ENCODE results near the gene MAPKAP1. TPM values are rescaled to one million over a fixed set of nuclear protein-coding genes. Genes with fewer than 3 reads are reported as not detected.

MAPKAP1 gene
- total RNA-seq, 2 donors from 2014 or later = 42.2 to 66.5 TPM

GRCh38 chr9:125462861-125463291, 244.1 kb downstream of the MAPKAP1 start:
- ATAC-seq (replicated peaks) = no peak
- H3K9me3 Mint-ChIP-seq = no peaks in the 10 kb centered on the region
- no peak overlapping the region for H3K4me3 Mint-ChIP-seq
- H3K27ac Mint-ChIP-seq = no peak overlapping the region
- H3K36me3 Mint-ChIP-seq (ENCODE audit: low read depth) = peaks cover 28% of the 10 kb centered on the region
- no peaks in the 10 kb centered on the region for H3K27me3 Mint-ChIP-seq
- H3K4me1 Mint-ChIP-seq = no peaks in the 10 kb centered on the region

DNA sequence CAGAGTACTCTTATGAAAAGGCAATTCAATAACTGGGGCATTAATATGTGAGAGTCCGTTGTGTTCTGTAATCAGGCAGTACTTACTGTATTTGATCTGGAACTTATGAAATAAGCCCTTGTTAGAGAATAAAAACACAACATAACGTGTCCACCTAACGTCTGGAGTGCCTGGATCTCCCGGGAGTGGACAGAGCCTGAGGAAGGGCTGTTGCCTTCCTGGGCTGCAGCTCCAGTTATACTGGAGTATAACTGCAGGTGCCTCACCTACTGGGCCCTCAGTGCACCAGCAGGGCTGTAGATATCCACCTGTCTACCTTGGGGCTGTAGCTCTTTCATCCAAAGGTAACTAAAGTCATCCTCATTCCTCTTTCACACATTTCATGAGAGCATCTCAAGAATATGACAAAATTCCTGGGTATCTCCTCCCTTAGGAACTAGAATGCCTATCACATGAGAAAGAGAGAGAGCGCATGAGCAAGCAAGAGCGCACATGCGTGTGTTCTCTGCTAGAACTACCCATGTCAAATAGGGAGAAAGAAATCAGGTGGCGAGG, 245.3 kb downstream of the MAPKAP1 start:
- no peak overlapping the region for H3K4me3 Mint-ChIP-seq

DNA sequence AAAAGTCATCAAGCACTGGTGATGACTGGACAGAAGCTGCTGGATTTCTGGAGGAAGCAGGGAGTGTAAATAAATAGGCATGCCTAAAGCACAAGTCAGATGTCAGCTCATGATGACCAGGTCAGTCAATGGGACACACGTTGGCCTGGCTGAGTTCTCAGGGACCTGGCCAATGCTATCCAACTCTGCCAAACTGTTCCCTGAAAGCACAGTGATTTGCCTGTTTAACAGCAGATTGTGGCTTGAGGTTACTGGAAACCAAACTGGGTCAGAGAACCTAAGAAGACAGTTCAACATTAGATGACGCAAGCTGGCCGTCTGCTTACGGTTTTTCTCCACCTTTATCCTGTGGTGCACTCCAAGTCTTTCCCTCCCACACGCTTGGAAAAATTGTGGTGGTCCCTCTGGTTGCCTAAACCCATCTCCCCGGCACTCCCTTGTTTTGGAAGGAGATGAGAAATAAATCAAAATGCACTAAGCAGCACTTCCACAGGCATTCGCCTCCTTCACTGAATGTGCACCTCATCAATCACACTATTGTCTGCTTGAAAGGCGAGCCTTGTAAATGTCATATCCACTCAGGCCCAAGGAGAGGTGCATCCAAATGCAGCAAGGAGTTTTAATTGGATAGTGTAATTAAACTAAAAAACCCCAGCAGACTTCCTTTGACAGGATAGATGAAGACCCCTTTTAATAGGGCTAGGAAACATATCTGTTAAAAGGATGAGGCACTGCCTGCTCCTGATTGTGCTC, 245.9 kb downstream of the MAPKAP1 start:
- H3K27me3 Mint-ChIP-seq = no peaks in the 10 kb centered on the region
- H3K9me3 Mint-ChIP-seq = no peaks in the 10 kb centered on the region
- H3K27ac Mint-ChIP-seq = no peak overlapping the region
- ATAC-seq (replicated peaks) = no peak
- no peaks in the 10 kb centered on the region for H3K4me1 Mint-ChIP-seq
- H3K36me3 Mint-ChIP-seq (ENCODE audit: low read depth) = peaks cover 40% of the 10 kb centered on the region
- H3K4me3 Mint-ChIP-seq = no peak overlapping the region

More for the DNA sequence above, 245.3 kb downstream of the MAPKAP1 start:
- ATAC-seq (replicated peaks) = no peak
- Mint-ChIP-seq H3K27ac (no peak overlapping the region), H3K36me3 (ENCODE audit: low read depth) (peaks cover 40% of the 10 kb centered on the region), H3K27me3 (no peaks in the 10 kb centered on the region), H3K4me1 (no peaks in the 10 kb centered on the region), H3K9me3 (no peaks in the 10 kb centered on the region)

DNA sequence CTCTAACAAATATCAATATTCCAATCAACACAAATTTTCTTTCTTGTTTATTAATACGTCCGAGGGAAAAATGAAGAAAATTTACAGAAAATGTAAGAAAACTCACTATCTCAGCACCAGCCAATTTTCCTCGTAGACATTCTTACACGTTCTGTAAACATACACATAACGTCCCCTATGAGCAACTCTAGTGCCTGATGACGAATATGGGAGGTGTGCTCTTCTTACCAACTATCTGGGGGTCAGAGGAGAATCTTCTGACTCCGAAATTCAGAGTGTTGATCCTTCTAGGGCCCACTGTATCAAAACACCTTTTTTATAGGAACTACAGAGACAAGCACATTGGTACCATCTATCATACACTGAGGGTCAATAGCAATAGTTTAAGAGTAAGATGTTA, 246.7 kb downstream of the MAPKAP1 start:
- Mint-ChIP-seq H3K27ac (no peak overlapping the region), H3K4me1 (no peaks in the 10 kb centered on the region), H3K27me3 (no peaks in the 10 kb centered on the region), H3K4me3 (no peak overlapping the region), H3K9me3 (no peaks in the 10 kb centered on the region), H3K36me3 (ENCODE audit: low read depth) (peaks cover 40% of the 10 kb centered on the region)
- ATAC-seq (replicated peaks) = no peak

DNA sequence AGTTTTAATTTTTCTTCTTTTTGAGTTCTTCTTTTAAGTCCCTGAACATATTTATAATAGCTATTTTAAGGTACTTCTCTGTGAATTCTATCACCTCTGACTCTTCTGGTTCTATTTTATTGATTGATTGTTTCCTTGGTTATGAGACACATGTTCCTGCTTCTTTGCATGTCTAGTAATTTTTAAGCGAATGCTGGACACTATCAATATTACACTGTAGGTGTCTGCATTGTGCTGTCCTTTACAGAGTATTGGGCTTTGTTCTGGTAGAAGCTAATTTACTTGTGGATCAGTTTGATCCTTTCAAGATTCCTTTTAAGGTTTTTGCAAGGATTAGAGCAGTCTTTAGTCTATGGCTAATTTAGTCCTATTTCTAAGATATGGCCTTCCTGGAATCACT, 249.7 kb downstream of the MAPKAP1 start:
- Mint-ChIP-seq H3K9me3 (no peaks in the 10 kb centered on the region), H3K36me3 (ENCODE audit: low read depth) (peaks cover 40% of the 10 kb centered on the region), H3K4me1 (no peaks in the 10 kb centered on the region), H3K27me3 (no peaks in the 10 kb centered on the region), H3K27ac (no peak overlapping the region), H3K4me3 (no peak overlapping the region)
- no peak for ATAC-seq (replicated peaks)

GRCh38 chr9:125455876-125456275, 251.1 kb downstream of the MAPKAP1 start:
- Mint-ChIP-seq H3K27ac (no peak overlapping the region), H3K36me3 (ENCODE audit: low read depth) (peaks cover 39% of the 10 kb centered on the region), H3K4me3 (no peak overlapping the region), H3K27me3 (no peaks in the 10 kb centered on the region), H3K4me1 (no peaks in the 10 kb centered on the region), H3K9me3 (no peaks in the 10 kb centered on the region)
- ATAC-seq (replicated peaks) = no peak

DNA sequence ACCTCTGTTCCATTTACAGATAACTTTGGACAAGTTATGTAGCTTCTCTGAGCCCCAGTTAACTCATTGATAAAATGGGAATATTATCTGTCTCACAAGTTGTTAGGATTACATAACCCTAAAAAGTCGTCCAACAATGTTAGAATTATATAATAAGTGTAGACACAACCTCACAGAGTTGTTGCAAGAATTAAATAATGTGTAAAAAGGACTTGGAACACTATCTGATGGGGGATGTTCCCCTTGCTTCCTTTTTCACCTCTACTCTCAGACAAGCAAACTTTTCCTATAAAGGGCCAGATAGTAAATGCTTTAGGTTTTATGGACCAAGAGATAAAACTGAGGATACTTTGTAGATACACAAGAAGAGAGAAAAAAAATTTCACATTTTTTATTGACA, 251.9 kb downstream of the MAPKAP1 start:
- H3K27me3 Mint-ChIP-seq = no peaks in the 10 kb centered on the region
- no peaks in the 10 kb centered on the region for H3K4me1 Mint-ChIP-seq
- ATAC-seq (replicated peaks) = no peak

GRCh38 chr9:125447202-125447802, 259.7 kb downstream of the MAPKAP1 start:
- Mint-ChIP-seq H3K27me3 (no peaks in the 10 kb centered on the region), H3K9me3 (no peaks in the 10 kb centered on the region), H3K36me3 (ENCODE audit: low read depth) (peaks cover 29% of the 10 kb centered on the region), H3K4me3 (no peak overlapping the region), H3K4me1 (no peaks in the 10 kb centered on the region), H3K27ac (peak overlapping the region; percentile 6)
- no peak for ATAC-seq (replicated peaks)

More for the DNA sequence above, 251.9 kb downstream of the MAPKAP1 start:
- H3K4me3 Mint-ChIP-seq = no peak overlapping the region
- H3K36me3 Mint-ChIP-seq (ENCODE audit: low read depth) = peaks cover 32% of the 10 kb centered on the region
- H3K9me3 Mint-ChIP-seq = no peaks in the 10 kb centered on the region
- no peak overlapping the region for H3K27ac Mint-ChIP-seq

GRCh38 chr9:125446561-125447094, 260.4 kb downstream of the MAPKAP1 start:
- Mint-ChIP-seq H3K9me3 (no peaks in the 10 kb centered on the region), H3K36me3 (ENCODE audit: low read depth) (peaks cover 34% of the 10 kb centered on the region), H3K4me1 (no peaks in the 10 kb centered on the region), H3K27ac (peak overlapping the region; percentile 6), H3K4me3 (no peak overlapping the region), H3K27me3 (no peaks in the 10 kb centered on the region)
- ATAC-seq (replicated peaks) = no peak

DNA sequence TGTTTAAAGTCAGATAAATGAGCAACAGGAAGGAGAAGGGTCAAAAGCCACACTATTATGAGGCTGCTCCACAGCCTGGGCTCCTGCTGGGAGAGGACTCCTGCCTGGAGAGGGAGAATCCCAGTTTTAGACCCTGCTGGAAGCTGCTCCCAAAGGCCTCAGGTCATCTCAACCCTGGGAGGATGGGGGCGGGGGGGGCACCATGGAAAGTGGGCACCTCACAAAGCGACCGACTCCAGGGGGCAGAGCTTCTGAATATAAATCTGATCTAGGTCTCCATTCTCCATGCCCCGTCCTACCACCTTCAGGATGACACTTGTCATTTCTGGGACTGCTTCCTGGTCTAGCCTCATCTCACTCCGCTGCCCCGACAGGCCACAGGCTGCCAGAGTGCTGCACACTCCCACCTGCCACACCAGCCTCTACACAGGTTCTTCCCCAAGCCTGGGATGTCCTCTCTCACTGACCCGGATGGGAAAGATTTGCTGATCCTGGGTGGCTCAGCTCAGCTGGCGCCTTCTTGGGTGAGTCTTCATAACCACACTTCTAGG, 262.0 kb downstream of the MAPKAP1 start:
- ATAC-seq (replicated peaks) = no peak
- Mint-ChIP-seq H3K27me3 (no peaks in the 10 kb centered on the region), H3K9me3 (no peaks in the 10 kb centered on the region), H3K36me3 (ENCODE audit: low read depth) (peaks cover 45% of the 10 kb centered on the region), H3K4me3 (no peak overlapping the region), H3K4me1 (no peaks in the 10 kb centered on the region), H3K27ac (no peak overlapping the region)

DNA sequence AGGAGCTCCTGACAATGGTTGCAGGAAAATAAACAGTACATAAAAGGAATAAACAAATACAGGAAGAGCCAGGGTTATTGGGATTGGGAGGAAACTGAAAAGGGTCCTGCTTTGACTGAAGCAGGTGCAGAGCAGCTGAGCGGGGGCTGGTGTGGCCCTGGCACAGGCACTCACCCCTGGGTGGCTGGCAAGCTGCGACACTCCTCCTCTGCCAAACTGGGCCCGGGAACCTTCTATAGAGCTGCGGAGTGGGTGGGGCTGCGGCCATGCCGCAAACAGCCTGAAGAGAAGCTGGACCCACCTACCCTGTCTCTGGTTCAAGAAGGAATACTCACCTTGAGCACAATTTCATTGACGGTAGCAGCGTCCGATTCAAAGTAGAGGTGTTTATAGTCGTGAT, 262.8 kb downstream of the MAPKAP1 start:
- Mint-ChIP-seq H3K4me3 (no peak overlapping the region), H3K4me1 (no peaks in the 10 kb centered on the region), H3K27me3 (no peaks in the 10 kb centered on the region), H3K9me3 (no peaks in the 10 kb centered on the region), H3K27ac (peak overlapping the region; percentile 68), H3K36me3 (ENCODE audit: low read depth) (peaks cover 52% of the 10 kb centered on the region)
- no peak for ATAC-seq (replicated peaks)

- H3K9me3 Mint-ChIP-seq = no peaks in the 10 kb centered on the region
- no peak overlapping the region for H3K4me3 Mint-ChIP-seq
- no peaks in the 10 kb centered on the region for H3K27me3 Mint-ChIP-seq
- ATAC-seq (replicated peaks) = no peak
- peaks cover 52% of the 10 kb centered on the region for H3K36me3 Mint-ChIP-seq (ENCODE audit: low read depth)
- H3K27ac Mint-ChIP-seq = peak overlapping the region; percentile 68
- no peaks in the 10 kb centered on the region for H3K4me1 Mint-ChIP-seq
These were observed 263.6 kb downstream of the MAPKAP1 start for GRCh38 chr9:125443367-125443766.

GRCh38 chr9:125442452-125442851, 264.6 kb downstream of the MAPKAP1 start:
- no peaks in the 10 kb centered on the region for H3K27me3 Mint-ChIP-seq
- no peak overlapping the region for H3K27ac Mint-ChIP-seq
- no peaks in the 10 kb centered on the region for H3K9me3 Mint-ChIP-seq
- no peak for ATAC-seq (replicated peaks)
- H3K4me3 Mint-ChIP-seq = no peak overlapping the region
- H3K4me1 Mint-ChIP-seq = no peaks in the 10 kb centered on the region
- peaks cover 46% of the 10 kb centered on the region for H3K36me3 Mint-ChIP-seq (ENCODE audit: low read depth)

DNA sequence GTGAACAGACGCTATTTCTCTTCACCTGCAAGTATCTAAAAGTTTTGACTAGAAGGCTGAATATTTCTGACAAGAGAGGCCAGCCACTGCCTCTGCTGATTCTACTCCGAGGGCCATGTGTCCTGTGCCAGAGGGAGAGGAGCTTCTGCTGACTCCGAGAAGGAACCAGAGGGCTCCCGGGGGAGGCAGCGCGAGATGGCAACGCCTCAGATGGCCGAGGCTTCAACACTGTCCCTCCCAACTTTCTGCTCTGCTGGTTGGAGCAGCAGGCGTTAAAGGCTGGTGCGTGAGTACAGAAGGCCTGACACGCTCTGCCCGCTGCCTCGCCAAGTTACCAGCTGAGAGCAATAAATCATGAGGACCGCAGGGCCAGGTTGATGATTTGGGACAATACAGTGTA, 266.6 kb downstream of the MAPKAP1 start:
- H3K36me3 Mint-ChIP-seq (ENCODE audit: low read depth) = peaks cover 46% of the 10 kb centered on the region
- H3K27ac Mint-ChIP-seq = no peak overlapping the region
- no peaks in the 10 kb centered on the region for H3K27me3 Mint-ChIP-seq

More for the DNA sequence above, 266.6 kb downstream of the MAPKAP1 start:
- no peak for ATAC-seq (replicated peaks)
- no peaks in the 10 kb centered on the region for H3K9me3 Mint-ChIP-seq
- H3K4me1 Mint-ChIP-seq = no peaks in the 10 kb centered on the region
- H3K4me3 Mint-ChIP-seq = no peak overlapping the region
